MCF 10A (cell line): ENCODE data around the gene RRAS. TPM values are rescaled to one million over a fixed set of nuclear protein-coding genes. Genes with fewer than 3 reads are reported as not detected.
A peak's percentile ranks its signal among the peaks of the same experiment; 100 is the strongest.

ENCODE experiments used
- BruUV-seq: library from RNA; stranded (reverse); fragments of 400-500 nt; replicated peaks from 2 replicates; lab custom pipeline; 2021; lab: Mats Ljungman, UMichigan
- CTCF ChIA-PET: fragments of 300-600 bp; sonication (Branson Sonifier 250); formaldehyde crosslinking; extraction: SDS; loops from one replicate; lab custom pipeline; 2021; ENCODE audit warnings: antibody characterized with exemption, inconsistent platforms; lab: Yijun Ruan, JAX
- POLR2A ChIA-PET: fragments of 300-600, 350-650 bp; sonication (Branson Sonifier 250); formaldehyde crosslinking; extraction: SDS; loops from one replicate; lab custom pipeline; 2020; ENCODE audit warnings: antibody characterized with exemption, inconsistent platforms; lab: Yijun Ruan, JAX
- DNase-seq: peaks from one replicate; pipeline ENCODE4 v3.0.0-alpha.2; 2018; ENCODE audit not compliant: unreplicated experiment
- H3K27ac Mint-ChIP-seq: one replicate; pipeline ENCODE4 v1.8.0; 2022; ENCODE audit warnings: mild to moderate bottlenecking, low read depth, mixed read lengths; ENCODE audit not compliant: unreplicated experiment
- H3K27me3 Mint-ChIP-seq: one replicate; pipeline ENCODE4 v1.8.0; 2022; ENCODE audit warnings: mixed read lengths; ENCODE audit not compliant: insufficient read depth, unreplicated experiment
- H3K36me3 Mint-ChIP-seq: one replicate; pipeline ENCODE4 v1.8.0; 2022; ENCODE audit warnings: mild to moderate bottlenecking, moderate library complexity, mixed read lengths; ENCODE audit not compliant: insufficient read depth, unreplicated experiment
- H3K4me1 Mint-ChIP-seq: one replicate; pipeline ENCODE4 v1.8.0; 2022; ENCODE audit warnings: mixed read lengths; ENCODE audit not compliant: insufficient read depth, unreplicated experiment
- H3K4me3 Mint-ChIP-seq: one replicate; pipeline ENCODE4 v1.8.0; 2022; ENCODE audit warnings: mild to moderate bottlenecking, moderate library complexity, mixed read lengths; ENCODE audit not compliant: unreplicated experiment
- H3K9me3 Mint-ChIP-seq: one replicate; pipeline ENCODE4 v1.8.0; 2022; ENCODE audit warnings: mixed read lengths; ENCODE audit not compliant: unreplicated experiment
- CTCF ChIP-seq: fragments of 200-600 bp; IDR thresholded peaks from one replicate; pipeline ENCODE4 v1.8.0; 2022; ENCODE audit warnings: antibody characterized with exemption, mild to moderate bottlenecking; ENCODE audit not compliant: unreplicated experiment
- intact Hi-C: fragments of 100-400 bp; cut with micrococcal nuclease; formaldehyde crosslinking; loops from 2 replicates; pipeline ENCODE4 v1.14.1; 2022
- total RNA-seq: library from RNA; stranded (reverse); gene quantifications from 2 replicates; pipeline ENCODE4 v1.2.3, GENCODE V29; 2022

RRAS gene
- total RNA-seq, 1 experiment from 2014 or later = 37.6 TPM

DNA sequence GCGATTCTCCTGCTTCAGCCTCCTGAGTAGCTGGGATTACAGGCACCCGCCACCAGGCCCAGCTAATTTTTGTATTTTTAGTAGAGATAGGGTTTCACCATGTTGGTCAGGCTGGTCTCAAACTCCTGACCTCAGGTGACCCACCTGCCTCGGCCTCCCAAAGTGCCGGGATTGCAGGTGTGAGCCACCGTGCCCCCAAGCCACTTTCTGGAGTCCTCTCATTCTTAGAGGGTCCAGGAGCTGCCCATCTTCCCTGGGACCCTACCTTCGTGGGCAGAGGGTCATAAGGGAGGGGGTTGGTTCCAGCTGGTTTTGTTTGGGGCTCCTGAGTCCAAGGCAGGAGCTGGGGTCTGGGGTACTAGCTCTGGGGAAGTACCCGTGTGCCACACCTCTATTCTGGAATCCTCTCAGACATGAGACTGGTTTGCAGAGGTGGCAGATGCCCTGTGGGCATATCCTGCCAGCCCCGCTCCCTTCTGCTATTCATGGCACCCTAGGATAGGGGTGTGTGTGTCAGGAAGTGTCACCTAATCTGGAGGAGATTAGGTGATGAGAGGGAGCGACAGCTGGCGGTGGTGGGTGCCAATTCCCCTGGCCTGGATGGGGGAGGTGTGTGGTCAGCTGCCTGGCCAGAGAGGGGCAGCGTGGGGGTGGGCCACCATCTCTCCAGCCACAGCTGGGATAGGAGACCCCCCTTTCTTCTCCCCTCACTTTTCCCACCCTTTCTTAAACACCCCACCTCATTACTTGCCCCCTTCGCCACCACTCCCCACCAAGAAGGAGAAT, 39.2 kb upstream of the RRAS start:
- H3K4me1 Mint-ChIP-seq = peaks cover 12% of the 10 kb centered on the region
- peak overlapping the region; percentile 96 for H3K4me3 Mint-ChIP-seq
- BruUV-seq = no TSS peak
- no peak for DNase-seq
- ChIA-PET CTCF (interaction anchor here (0.5 to 1.5 kb wide), 11 partner anchors 16 to 287 kb away, joined by 3 to 5 read pairs (median 3); partner anchors contain the start of gene SCAF1), POLR2A (interaction anchor here (0.6 to 8.4 kb wide), 13 partner anchors 15 to 250 kb away, joined by 3 to 121 read pairs (median 4); partner anchors contain the start of genes AKT1S1, AP2A1, ATF5 and BCL2L12)
- no peaks in the 10 kb centered on the region for H3K27me3 Mint-ChIP-seq
- intact Hi-C loops = loop anchor here (1.0 to 10.0 kb wide), 4 partner anchors 87 to 176 kb away; partner anchors contain the start of genes AP2A1, PRR12 and PTOV1
- peak overlapping the region; percentile 60 for H3K27ac Mint-ChIP-seq
- TF ChIP-seq CTCF = no peak
- H3K36me3 Mint-ChIP-seq = peaks cover 56% of the 10 kb centered on the region
- no peaks in the 10 kb centered on the region for H3K9me3 Mint-ChIP-seq

GRCh38 chr19:49677901-49678674, 38.1 kb upstream of the RRAS start:
- intact Hi-C loops = loop anchor here (1.0 to 10.0 kb wide), 4 partner anchors 86 to 177 kb away; partner anchors contain the start of genes AP2A1, PRR12 and PTOV1
- POLR2A ChIA-PET = interaction anchor here (0.6 to 8.4 kb wide), 17 partner anchors 12 to 251 kb away, joined by 3 to 121 read pairs (median 7); partner anchors contain the start of genes AKT1S1, AP2A1, ATF5 and BCL2L12
- H3K27ac Mint-ChIP-seq = peak overlapping the region; percentile 60
- no peaks in the 10 kb centered on the region for H3K9me3 Mint-ChIP-seq
- peaks cover 12% of the 10 kb centered on the region for H3K4me1 Mint-ChIP-seq
- peak; percentile 71 for TF ChIP-seq CTCF
- no peaks in the 10 kb centered on the region for H3K27me3 Mint-ChIP-seq
- BruUV-seq = no TSS peak
- H3K36me3 Mint-ChIP-seq = peaks cover 52% of the 10 kb centered on the region
- CTCF ChIA-PET = interaction anchor here (0.5 to 1.5 kb wide), 11 partner anchors 9 to 549 kb away, joined by 3 to 5 read pairs (median 3); partner anchors contain the start of gene RRAS
- H3K4me3 Mint-ChIP-seq = peak overlapping the region; percentile 96
- DNase-seq = peak; percentile 79

- peaks cover 15% of the 10 kb centered on the region for H3K4me1 Mint-ChIP-seq
- peak within 1 kb of the TSS; percentile 99 for H3K27ac Mint-ChIP-seq
- CTCF ChIA-PET = interaction anchor here (0.6 to 1.1 kb wide), 5 partner anchors 17 to 170 kb away, joined by 3 to 4 read pairs (median 4); no protein-coding TSS in a partner anchor
- no peaks in the 10 kb centered on the region for H3K9me3 Mint-ChIP-seq
- TSS peak; percentile 51 for BruUV-seq
- intact Hi-C loops = loop anchor here (5.0 to 10.0 kb wide), 3 partner anchors 85 to 177 kb away; partner anchors contain the start of genes AP2A1, PRR12 and PTOV1
- H3K4me3 Mint-ChIP-seq = peak within 1 kb of the TSS; percentile 96
- POLR2A ChIA-PET = interaction anchor here (0.7 to 8.4 kb wide), 23 partner anchors 10 to 707 kb away, joined by 3 to 121 read pairs (median 7); partner anchors contain the start of genes ADM5, AKT1S1, AP2A1 and BCL2L12
- DNase-seq = no peak
- H3K36me3 Mint-ChIP-seq = peaks cover 46% of the 10 kb centered on the region
- TF ChIP-seq CTCF = no peak
- no peaks in the 10 kb centered on the region for H3K27me3 Mint-ChIP-seq
These were observed 37.4 kb upstream of the RRAS start, which contains the start of gene PRMT1 for GRCh38 chr19:49677231-49677900. Gene PRMT1, plus strand, starts transcription at chr19:49677271. Its CDS starts 10 bp downstream, at chr19:49677281.
